IMR-90 (cell line): ENCODE data around the gene SEC22A. TPM values are rescaled to one million over a fixed set of nuclear protein-coding genes. Genes with fewer than 3 reads are reported as not detected.

Experiments
- ATAC-seq: fragments of 200-7000 bp; cut with Tn5 transposase; 2 replicates; pipeline ENCODE4 v1.9.1; 2020; ENCODE audit warnings: low read depth, mild to moderate bottlenecking, moderate library complexity
- BruUV-seq: library from RNA; stranded (reverse); fragments of 400-500 nt; replicated peaks from 2 replicates; lab custom pipeline; 2021; lab: Mats Ljungman, UMichigan
- CTCF ChIA-PET: fragments of 300-600 bp; formaldehyde crosslinking; extraction: SDS; loops from one replicate; lab custom pipeline; 2021; ENCODE audit warnings: antibody characterized with exemption; lab: Yijun Ruan, JAX
- POLR2A ChIA-PET: fragments of 300-600 bp; sonication (Branson Sonifier 250); formaldehyde crosslinking; loops from one replicate; lab custom pipeline; 2022; ENCODE audit warnings: antibody characterized with exemption; ENCODE audit not compliant: unreplicated experiment; lab: Charles Lee
- DNase-seq: peaks from one replicate; pipeline ENCODE4 v3.0.0; 2013
- H2AFZ ChIP-seq: replicated peaks from 2 replicates; pipeline ENCODE3; 2013; ENCODE audit warnings: low read length, mild to moderate bottlenecking; ENCODE audit not compliant: poor library complexity
- H2AK5ac ChIP-seq: 2 replicates; pipeline ENCODE4 v1.6.1; 2013; ENCODE audit warnings: low read depth, low read length, inconsistent platforms
- H2AK9ac ChIP-seq: replicated peaks from 2 replicates; pipeline ENCODE3; 2013; ENCODE audit warnings: mild to moderate bottlenecking, low read depth, low read length, moderate library complexity; ENCODE audit not compliant: poor library complexity
- H2BK120ac ChIP-seq: 2 replicates; pipeline ENCODE4 v1.6.1; 2013; ENCODE audit warnings: low read depth, low read length, inconsistent platforms
- H2BK15ac ChIP-seq: 3 replicates; pipeline ENCODE4 v1.6.1; 2013; ENCODE audit warnings: low read depth, low read length, inconsistent platforms
- H2BK20ac ChIP-seq: 2 replicates; pipeline ENCODE4 v1.6.1; 2013; ENCODE audit warnings: low read depth, mild to moderate bottlenecking, inconsistent platforms, low read length, moderate library complexity
- H2BK5ac ChIP-seq: 2 replicates; pipeline ENCODE4 v1.6.1; 2013; ENCODE audit warnings: mild to moderate bottlenecking, low read depth, low read length, inconsistent platforms; ENCODE audit not compliant: poor library complexity, severe bottlenecking
- H3K14ac ChIP-seq: replicated peaks from 2 replicates; pipeline ENCODE4 v1.6.1; 2013; ENCODE audit warnings: low read depth, low read length, inconsistent platforms
- H3K18ac ChIP-seq: 2 replicates; pipeline ENCODE4 v1.6.1; 2013; ENCODE audit warnings: low read depth, low read length, control low read depth
- H3K23ac ChIP-seq: 2 replicates; pipeline ENCODE4 v1.6.1; 2013; ENCODE audit warnings: low read depth, low read length, inconsistent platforms
- H3K27ac ChIP-seq: 2 replicates; pipeline ENCODE4 v1.5.1; 2013; ENCODE audit warnings: mild to moderate bottlenecking, control low read depth, low read length; ENCODE audit not compliant: insufficient read depth
- H3K27me3 ChIP-seq: 2 replicates; pipeline ENCODE4 v1.6.1; 2013; ENCODE audit warnings: low read length; ENCODE audit not compliant: control insufficient read depth, insufficient read depth
- H3K36me3 ChIP-seq: 2 replicates; pipeline ENCODE4 v1.6.1; 2013; ENCODE audit warnings: low read length, mixed read lengths; ENCODE audit not compliant: control insufficient read depth, insufficient read depth
- H3K4ac ChIP-seq: 2 replicates; pipeline ENCODE4 v1.6.1; 2013; ENCODE audit warnings: low read depth, low read length, inconsistent platforms
- H3K4me1 ChIP-seq: 2 replicates; pipeline ENCODE4 v1.6.1; 2013; ENCODE audit warnings: low read length, mixed read lengths; ENCODE audit not compliant: control insufficient read depth, insufficient read depth
- H3K4me2 ChIP-seq: 2 replicates; pipeline ENCODE4 v1.6.1; 2013; ENCODE audit warnings: low read depth, mild to moderate bottlenecking, control low read depth, low read length, moderate library complexity
- H3K4me3 ChIP-seq: 2 replicates; pipeline ENCODE4 v1.5.1; 2013; ENCODE audit warnings: low read depth, mild to moderate bottlenecking, control low read depth, low read length, moderate library complexity; ENCODE audit not compliant: insufficient read depth
- H3K56ac ChIP-seq: 2 replicates; pipeline ENCODE4 v1.6.1; 2013; ENCODE audit warnings: low read length, inconsistent platforms; ENCODE audit not compliant: insufficient read depth; ENCODE audit errors: extremely low read depth
- H3K79me1 ChIP-seq, 2 experiments: 2 replicates each; pipeline ENCODE4 v1.6.1; 2013; ENCODE audit warnings: low read length in 2 of 2, inconsistent platforms in 1 of 2, low read depth in 1 of 2
- H3K9ac ChIP-seq: 2 replicates; pipeline ENCODE4 v1.6.1; 2013; ENCODE audit warnings: low read depth, low read length, control low read depth
- H3K9me1 ChIP-seq: 2 replicates; pipeline ENCODE4 v1.6.1; 2013; ENCODE audit warnings: low read length, inconsistent platforms; ENCODE audit not compliant: insufficient read depth
- H3K9me3 ChIP-seq: 2 replicates; pipeline ENCODE4 v1.6.1; 2013; ENCODE audit warnings: low read length; ENCODE audit not compliant: control insufficient read depth, insufficient read depth
- H4K20me1 ChIP-seq: 2 replicates; pipeline ENCODE4 v1.6.1; 2013; ENCODE audit warnings: low read length, inconsistent platforms; ENCODE audit not compliant: insufficient read depth
- H4K5ac ChIP-seq: 2 replicates; pipeline ENCODE4 v1.6.1; 2013; ENCODE audit warnings: mild to moderate bottlenecking, low read depth, low read length, control low read depth
- H4K8ac ChIP-seq, 2 experiments: 2 replicates each; pipeline ENCODE4 v1.6.1; 2013; ENCODE audit warnings: low read depth in 2 of 2, low read length in 2 of 2, control low read depth in 1 of 2, inconsistent platforms in 1 of 2
- H4K91ac ChIP-seq: 2 replicates; pipeline ENCODE4 v1.6.1; 2013; ENCODE audit warnings: low read depth, low read length, inconsistent platforms; ENCODE audit not compliant: insufficient read depth
- BHLHE40 ChIP-seq: fragments of 150-350 bp; IDR thresholded peaks from 2 replicates; pipeline ENCODE4 v1.6.1; 2016; ENCODE audit warnings: mild to moderate bottlenecking, low read depth, low read length
- CEBPB ChIP-seq: IDR thresholded peaks from 2 replicates; pipeline ENCODE4 v1.6.1; 2012; ENCODE audit warnings: low read depth, low read length, improper control_type of control experiment
- CHD1 ChIP-seq: IDR thresholded peaks from 2 replicates; pipeline ENCODE4 v1.6.1; 2012; ENCODE audit warnings: low read depth, low read length, improper control_type of control experiment
- CTCF ChIP-seq: conservative IDR thresholded peaks from 2 replicates; pipeline ENCODE4 v1.5.1; 2012; ENCODE audit warnings: mild to moderate bottlenecking, low read depth, low read length, improper control_type of control experiment
- ELK1 ChIP-seq: fragments of 150-350 bp; IDR thresholded peaks from 2 replicates; pipeline ENCODE4 v1.6.1; 2016; ENCODE audit warnings: low read depth, mild to moderate bottlenecking, low read length, moderate library complexity, borderline replicate concordance
- FOS ChIP-seq: fragments of 150-350 bp; IDR thresholded peaks from 2 replicates; pipeline ENCODE4 v1.6.1; 2016; ENCODE audit warnings: low read depth, low read length
- MAFK ChIP-seq: IDR thresholded peaks from 2 replicates; pipeline ENCODE4 v1.6.1; 2012; ENCODE audit warnings: low read depth, low read length, improper control_type of control experiment
- MAZ ChIP-seq: IDR thresholded peaks from 2 replicates; pipeline ENCODE4 v1.6.1; 2012; ENCODE audit warnings: low read depth, mild to moderate bottlenecking, low read length, improper control_type of control experiment, moderate library complexity, borderline replicate concordance
- MXI1 ChIP-seq: IDR thresholded peaks from 2 replicates; pipeline ENCODE4 v1.6.1; 2012; ENCODE audit warnings: low read depth, mild to moderate bottlenecking, low read length, moderate library complexity, borderline replicate concordance
- NFE2L2 ChIP-seq: fragments of 150-350 bp; IDR thresholded peaks from 2 replicates; pipeline ENCODE4 v1.6.1; 2016; ENCODE audit warnings: low read depth, mild to moderate bottlenecking, low read length
- POLR2A ChIP-seq: IDR thresholded peaks from 2 replicates; pipeline ENCODE4 v1.6.1; 2012; ENCODE audit warnings: mild to moderate bottlenecking, low read depth, low read length
- RAD21 ChIP-seq: IDR thresholded peaks from 2 replicates; pipeline ENCODE4 v1.6.1; 2012; ENCODE audit warnings: low read length, improper control_type of control experiment
- RCOR1 ChIP-seq: IDR thresholded peaks from 2 replicates; pipeline ENCODE4 v1.6.1; 2012; ENCODE audit warnings: mild to moderate bottlenecking, low read length, improper control_type of control experiment; ENCODE audit not compliant: insufficient replicate concordance
- RFX5 ChIP-seq: IDR thresholded peaks from 2 replicates; pipeline ENCODE4 v1.8.0; 2012; ENCODE audit warnings: low read depth, mild to moderate bottlenecking, low read length, moderate library complexity
- SMC3 ChIP-seq: fragments of 150-350 bp; IDR thresholded peaks from 2 replicates; pipeline ENCODE4 v1.6.1; 2016; ENCODE audit warnings: low read depth, mild to moderate bottlenecking, antibody characterized with exemption, low read length, moderate library complexity
- USF2 ChIP-seq: fragments of 150-350 bp; IDR thresholded peaks from 2 replicates; pipeline ENCODE4 v1.6.1; 2017; ENCODE audit warnings: mild to moderate bottlenecking, antibody characterized with exemption, low read length, low read depth
- WGBS, 2 experiments: methylation state at CpG; one replicate each; pipeline versions ENCODE4 v1.1.5 to v1.1.7; 2013; ENCODE audit warnings: missing lambda C conversion rate in 2 of 2; ENCODE audit not compliant: insufficient read length in 1 of 2; ENCODE audit errors: extremely low coverage in 2 of 2; 5-methylcytosine and 5-hydroxymethylcytosine counted together
- dilution Hi-C: fragments of 300-500 bp; cut with HindIII; formaldehyde crosslinking; loops from one replicate; pipeline ENCODE4 v1.14.3; 2018; ENCODE audit warnings: low sequenced_read_pairs; ENCODE audit not compliant: unreplicated experiment
- in situ Hi-C: fragments of 300-500 bp; cut with MboI; formaldehyde crosslinking; loops from 3 replicates; pipeline ENCODE4 v1.14.3; 2019; ENCODE audit warnings: low sequenced_read_pairs, inconsistent platforms, mixed read lengths
- intact Hi-C: fragments of 100-400 bp; cut with micrococcal nuclease; formaldehyde crosslinking; loops from 2 replicates; pipeline ENCODE4 v1.10.0; 2022
- polyA plus RNA-seq, 3 experiments: library from polyadenylated mRNA; depleted of rRNA; stranded (reverse); fragments of >200 nt; gene quantifications; 2 replicates each; pipeline ENCODE4 v1.2.3, GENCODE V29; 2012; ENCODE audit warnings: low replicate concordance in 1 of 3
- total RNA-seq: library from RNA; depleted of rRNA; stranded (reverse); fragments of >200 nt; gene quantifications from 2 replicates; pipeline ENCODE4 v1.2.3, GENCODE V29; 2012

Gene SEC22A
- total and polyA plus RNA-seq, 2 of the 4 experiments (the other 2 are of a cell fraction) = 17.5 to 36.0 TPM

- Histone ChIP-seq H3K27me3 (no peaks in the 10 kb centered on the region), H3K14ac (no peak overlapping the region), H4K8ac (no peak overlapping the region), H3K4ac (no peak overlapping the region), H3K36me3 (peaks cover 1% of the 10 kb centered on the region; the same call in 1 of the 2 replicates), H3K9me1 (no peaks in the 10 kb centered on the region), H3K4me1 (no peaks in the 10 kb centered on the region), H2BK20ac (no peak overlapping the region), H2AK9ac (no peak overlapping the region), H2BK5ac (no peak overlapping the region), H4K5ac (no peak overlapping the region), H3K79me1 (no peaks in the 10 kb centered on the region), H3K4me3 (no peak overlapping the region), H3K27ac (no peak overlapping the region), H2AK5ac (no peak overlapping the region), H3K4me2 (no peak overlapping the region), H3K9ac (no peak overlapping the region), H3K56ac (no peak overlapping the region), H3K23ac (no peak overlapping the region), H2BK15ac (no peak overlapping the region), H2AFZ (no peak overlapping the region), H2BK120ac (no peak overlapping the region), H3K9me3 (no peaks in the 10 kb centered on the region), H4K91ac (no peak overlapping the region), H3K18ac (no peak overlapping the region), H4K20me1 (no peaks in the 10 kb centered on the region; the same call in 1 of the 2 replicates)
- ATAC-seq (no peak), DNase-seq (no peak)
- in situ Hi-C loops = no loop called here
- ChIA-PET POLR2A (no interaction called here), CTCF (interaction anchor here (0.6 kb wide), 1 partner anchor 40 kb away, joined by 4 read pairs; no protein-coding TSS in a partner anchor)
- dilution Hi-C loops = no loop called here
- no TSS peak for BruUV-seq
- no CpG with 5 or more reads among the region's 3 CpGs for WGBS, 2 experiments
- no peak for TF ChIP-seq CEBPB
- no peak for TF ChIP-seq SMC3
- TF ChIP-seq ELK1 = no peak
- TF ChIP-seq CTCF = no peak
- TF ChIP-seq FOS = no peak
- no peak for TF ChIP-seq MAZ
- no peak for TF ChIP-seq CHD1
- TF ChIP-seq NFE2L2 = no peak
- no peak for TF ChIP-seq POLR2A
- TF ChIP-seq MAFK = no peak
- TF ChIP-seq USF2 = no peak
- TF ChIP-seq RCOR1 = no peak
- no peak for TF ChIP-seq BHLHE40
- no peak for TF ChIP-seq MXI1
- no peak for TF ChIP-seq RAD21
- no peak for TF ChIP-seq RFX5
- intact Hi-C loops = no loop called here
These were observed 59.9 kb downstream of the SEC22A start for GRCh38 chr3:123261666-123262065.
